ENCODE results near the gene OR2F1.

Gene OR2F1, protein sequence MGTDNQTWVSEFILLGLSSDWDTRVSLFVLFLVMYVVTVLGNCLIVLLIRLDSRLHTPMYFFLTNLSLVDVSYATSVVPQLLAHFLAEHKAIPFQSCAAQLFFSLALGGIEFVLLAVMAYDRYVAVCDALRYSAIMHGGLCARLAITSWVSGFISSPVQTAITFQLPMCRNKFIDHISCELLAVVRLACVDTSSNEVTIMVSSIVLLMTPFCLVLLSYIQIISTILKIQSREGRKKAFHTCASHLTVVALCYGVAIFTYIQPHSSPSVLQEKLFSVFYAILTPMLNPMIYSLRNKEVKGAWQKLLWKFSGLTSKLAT

GRCh38 chr7:143954544-143954943 lies at the start of gene OR2F1:
TSS of gene OR2F1 (plus strand) at chr7:143954844. CDS start at chr7:143959971, 5,127 bp downstream.
- TF ChIP-seq, protein P1, sequence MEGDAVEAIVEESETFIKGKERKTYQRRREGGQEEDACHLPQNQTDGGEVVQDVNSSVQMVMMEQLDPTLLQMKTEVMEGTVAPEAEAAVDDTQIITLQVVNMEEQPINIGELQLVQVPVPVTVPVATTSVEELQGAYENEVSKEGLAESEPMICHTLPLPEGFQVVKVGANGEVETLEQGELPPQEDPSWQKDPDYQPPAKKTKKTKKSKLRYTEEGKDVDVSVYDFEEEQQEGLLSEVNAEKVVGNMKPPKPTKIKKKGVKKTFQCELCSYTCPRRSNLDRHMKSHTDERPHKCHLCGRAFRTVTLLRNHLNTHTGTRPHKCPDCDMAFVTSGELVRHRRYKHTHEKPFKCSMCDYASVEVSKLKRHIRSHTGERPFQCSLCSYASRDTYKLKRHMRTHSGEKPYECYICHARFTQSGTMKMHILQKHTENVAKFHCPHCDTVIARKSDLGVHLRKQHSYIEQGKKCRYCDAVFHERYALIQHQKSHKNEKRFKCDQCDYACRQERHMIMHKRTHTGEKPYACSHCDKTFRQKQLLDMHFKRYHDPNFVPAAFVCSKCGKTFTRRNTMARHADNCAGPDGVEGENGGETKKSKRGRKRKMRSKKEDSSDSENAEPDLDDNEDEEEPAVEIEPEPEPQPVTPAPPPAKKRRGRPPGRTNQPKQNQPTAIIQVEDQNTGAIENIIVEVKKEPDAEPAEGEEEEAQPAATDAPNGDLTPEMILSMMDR (IDR thresholded peaks at IDR 0.05; ENCODE audit: low read depth, low read length): no peak
- no peak for DNase-seq (ENCODE audit: extremely low read depth, low read depth)

- no peak for DNase-seq (ENCODE audit: extremely low read depth, low read depth)
- TF ChIP-seq, protein P1 (IDR thresholded peaks at IDR 0.05; ENCODE audit: low read depth, low read length): no peak
Measured at GRCh38 chr7:143905509-143905908, 49.1 kb upstream of the OR2F1 start.

- DNase-seq (ENCODE audit: extremely low read depth, low read depth): no peak
- TF ChIP-seq, protein P1 (IDR thresholded peaks at IDR 0.05; ENCODE audit: low read depth, low read length): no peak
Measured at GRCh38 chr7:143906151-143906550, 48.5 kb upstream of the OR2F1 start.

DNA sequence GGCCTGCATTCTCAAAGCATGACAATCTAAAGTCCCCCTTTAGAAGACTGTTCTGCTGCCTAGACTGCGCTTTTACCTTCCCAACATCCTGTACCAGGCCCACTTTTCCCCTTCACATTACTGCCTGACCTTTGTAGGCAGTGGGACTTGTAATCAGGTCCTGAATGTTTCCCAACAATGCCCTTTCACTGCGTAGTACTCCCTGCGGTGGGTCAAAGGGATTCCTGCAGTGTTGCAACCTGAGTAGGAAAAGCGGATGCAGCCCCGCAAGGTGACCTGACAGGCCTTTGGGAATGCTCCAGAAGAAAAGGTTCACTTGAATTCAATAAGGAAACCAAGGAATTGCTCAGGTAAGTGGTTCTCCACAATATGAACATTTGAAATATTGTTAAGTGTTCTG lies 47.7 kb upstream of the OR2F1 start:
- DNase-seq (ENCODE audit: extremely low read depth, low read depth): no peak
- TF ChIP-seq, protein P1 (IDR thresholded peaks at IDR 0.05; ENCODE audit: low read depth, low read length): no peak

- no peak for DNase-seq (ENCODE audit: extremely low read depth, low read depth)
- TF ChIP-seq, protein P1 (IDR thresholded peaks at IDR 0.05; ENCODE audit: low read depth, low read length): no peak
Measured at GRCh38 chr7:143908120-143908519, 46.5 kb upstream of the OR2F1 start.

GRCh38 chr7:143909863-143910262 lies 44.8 kb upstream of the OR2F1 start:
- no peak for DNase-seq (ENCODE audit: extremely low read depth, low read depth)
- TF ChIP-seq, protein P1 (IDR thresholded peaks at IDR 0.05; ENCODE audit: low read depth, low read length): no peak

DNA sequence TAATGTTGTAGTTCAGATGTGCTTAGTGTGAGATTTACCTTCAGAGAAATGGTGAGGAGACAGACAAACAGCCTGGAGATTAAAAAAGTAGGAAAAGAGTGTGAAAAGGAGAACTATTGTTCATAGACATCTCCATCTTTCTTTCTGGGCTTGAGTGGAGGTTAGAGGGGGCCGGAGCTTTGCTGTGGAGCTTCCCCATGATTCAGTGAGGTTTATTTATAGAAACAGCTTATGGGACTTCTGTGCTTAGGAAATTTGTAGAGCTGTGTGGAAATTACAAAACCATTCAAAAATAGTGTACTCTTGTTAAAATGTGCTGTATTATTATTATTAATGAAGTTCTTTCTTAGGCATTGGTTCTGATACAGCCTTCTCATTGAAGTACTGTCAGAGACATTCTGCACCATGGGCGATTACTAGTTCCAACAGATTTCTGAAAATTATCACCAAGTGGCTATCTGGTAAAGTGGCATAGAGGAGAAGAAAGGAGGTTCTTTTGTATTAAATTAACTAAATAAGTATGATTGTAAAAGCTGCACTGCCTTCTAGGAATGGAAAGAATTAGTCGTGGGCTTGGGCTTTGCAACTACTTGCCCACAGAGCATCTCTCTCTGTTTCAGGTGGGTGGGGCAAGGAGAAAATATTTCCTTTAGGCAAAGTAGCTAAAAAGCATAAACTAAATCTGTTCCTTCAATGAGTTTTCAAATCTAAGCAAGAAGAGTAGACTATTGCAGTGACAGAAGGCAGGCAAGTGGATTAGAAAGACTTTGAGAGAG lies 44.0 kb upstream of the OR2F1 start:
- TF ChIP-seq, protein P1 (IDR thresholded peaks at IDR 0.05; ENCODE audit: low read depth, low read length): no peak
- DNase-seq (ENCODE audit: extremely low read depth, low read depth): no peak

Data from AG09319 (cell line).